Stimulated activated CD8-positive, alpha-beta memory T cell treated with anti-CD3 and anti-CD28 coated beads, Interleukin-12 subunit alpha, Interleukin-12 subunit beta, amount 100 ng/mL, for 4 hours (primary cell): Measurements from ENCODE around the gene KCNC4.

Experiments
- DNase-seq: peaks from one replicate; pipeline ENCODE4 v3.0.0-alpha.2; 2020; ENCODE audit warnings: low read depth

Gene KCNC4

DNA sequence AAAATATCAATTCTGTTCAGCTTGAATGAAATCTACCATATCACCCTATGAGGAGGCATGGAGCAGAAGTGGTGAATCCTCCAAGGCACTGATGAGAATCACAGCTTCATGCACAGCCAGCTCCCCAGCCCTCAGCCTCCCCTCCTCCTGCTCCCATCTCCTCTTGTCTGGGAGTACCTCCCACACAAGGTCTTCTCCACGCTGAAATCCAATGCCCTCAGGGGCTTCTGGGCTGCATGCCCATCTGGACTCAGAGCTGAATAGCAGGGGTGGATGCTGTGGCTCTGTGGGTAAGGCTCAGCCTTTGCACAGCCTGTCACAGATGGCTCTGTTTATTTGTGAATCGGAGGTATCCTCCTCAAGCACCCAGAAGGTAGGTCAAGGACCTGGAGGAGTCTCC lies 48.6 kb downstream of the KCNC4 start:
- DNase-seq = no peak

GRCh38 chr1:110259770-110260169 lies 49.7 kb downstream of the KCNC4 start:
- DNase-seq = no peak
